Measurements from ENCODE around the gene GRB10. TPM values are rescaled to one million over a fixed set of nuclear protein-coding genes. Genes with fewer than 3 reads are reported as not detected.

Gene GRB10
- total RNA-seq, 1 donor from 2014 or later: not detected

- Mint-ChIP-seq H3K9me3 (no peaks in the 10 kb centered on the region), H3K27ac (no peak overlapping the region), H3K4me3 (no peak overlapping the region), H3K4me1 (no peaks in the 10 kb centered on the region), H3K27me3 (peaks cover 3% of the 10 kb centered on the region), H3K36me3 (ENCODE audit: low read depth) (no peaks in the 10 kb centered on the region)
- ChIA-PET POLR2A (no interaction called here), CTCF (no interaction called here)
- no peak for DNase-seq
- TF ChIP-seq CTCF (IDR thresholded peaks at IDR 0.05): no peak
- ATAC-seq (ENCODE audit: low read depth): no peak
- intact Hi-C loops (cut with micrococcal nuclease): no loop called here
Measured at GRCh38 chr7:50695026-50695425, 87.7 kb downstream of the GRB10 start.

- intact Hi-C loops (cut with micrococcal nuclease): no loop called here
- CTCF ChIA-PET: no interaction called here
- POLR2A ChIA-PET: no interaction called here
- no peaks in the 10 kb centered on the region for H3K9me3 Mint-ChIP-seq
- no peaks in the 10 kb centered on the region for H3K4me1 Mint-ChIP-seq
- H3K4me3 Mint-ChIP-seq: no peak overlapping the region
- H3K27me3 Mint-ChIP-seq: peaks cover 3% of the 10 kb centered on the region
- TF ChIP-seq CTCF (IDR thresholded peaks at IDR 0.05): no peak
- H3K27ac Mint-ChIP-seq: no peak overlapping the region
- no peak for ATAC-seq (ENCODE audit: low read depth)
- no peak for DNase-seq
- no peaks in the 10 kb centered on the region for H3K36me3 Mint-ChIP-seq (ENCODE audit: low read depth)
Measured at GRCh38 chr7:50693455-50694130, 89.1 kb downstream of the GRB10 start.

GRCh38 chr7:50690541-50691011, 92.1 kb downstream of the GRB10 start:
- ATAC-seq (ENCODE audit: low read depth): no peak
- intact Hi-C loops (cut with micrococcal nuclease): no loop called here
- H3K4me1 Mint-ChIP-seq: no peaks in the 10 kb centered on the region
- ChIA-PET POLR2A (no interaction called here), CTCF (no interaction called here)
- no peak overlapping the region for H3K27ac Mint-ChIP-seq
- H3K27me3 Mint-ChIP-seq: peaks cover 9% of the 10 kb centered on the region
- DNase-seq: no peak
- H3K36me3 Mint-ChIP-seq (ENCODE audit: low read depth): no peaks in the 10 kb centered on the region
- no peak overlapping the region for H3K4me3 Mint-ChIP-seq
- no peaks in the 10 kb centered on the region for H3K9me3 Mint-ChIP-seq
- no peak for TF ChIP-seq CTCF (IDR thresholded peaks at IDR 0.05)

- no peak overlapping the region for H3K27ac Mint-ChIP-seq
- H3K36me3 Mint-ChIP-seq (ENCODE audit: low read depth): no peaks in the 10 kb centered on the region
- ATAC-seq (ENCODE audit: low read depth) (no peak), DNase-seq (no peak)
- ChIA-PET CTCF (no interaction called here), POLR2A (no interaction called here)
- peaks cover 17% of the 10 kb centered on the region for H3K27me3 Mint-ChIP-seq
- intact Hi-C loops (cut with micrococcal nuclease): no loop called here
- TF ChIP-seq CTCF (IDR thresholded peaks at IDR 0.05): no peak
- no peaks in the 10 kb centered on the region for H3K4me1 Mint-ChIP-seq
- no peak overlapping the region for H3K4me3 Mint-ChIP-seq
- no peaks in the 10 kb centered on the region for H3K9me3 Mint-ChIP-seq
Measured at GRCh38 chr7:50688226-50688590, 94.5 kb downstream of the GRB10 start.

- ChIA-PET POLR2A (no interaction called here), CTCF (no interaction called here)
- H3K36me3 Mint-ChIP-seq (ENCODE audit: low read depth): no peaks in the 10 kb centered on the region
- ATAC-seq (ENCODE audit: low read depth) (no peak), DNase-seq (no peak)
- no peaks in the 10 kb centered on the region for H3K4me1 Mint-ChIP-seq
- no peak for TF ChIP-seq CTCF (IDR thresholded peaks at IDR 0.05)
- H3K9me3 Mint-ChIP-seq: no peaks in the 10 kb centered on the region
- peaks cover 20% of the 10 kb centered on the region for H3K27me3 Mint-ChIP-seq
- intact Hi-C loops (cut with micrococcal nuclease): no loop called here
- H3K27ac Mint-ChIP-seq: no peak overlapping the region
- H3K4me3 Mint-ChIP-seq: no peak overlapping the region
Measured at GRCh38 chr7:50687575-50688225, 95.0 kb downstream of the GRB10 start.

Measured in activated B cell treated with CpG ODN at 0.5 μM for 24 hours (primary cell).